Stimulated activated CD4-positive, alpha-beta T cell treated with anti-CD3 and anti-CD28 coated beads, Interleukin-4, amount 100 ng/mL, for 4 hours (primary cell): ENCODE data around the gene KRTAP10-5.

Source experiments
- DNase-seq, 2 experiments: peaks; one replicate each; pipeline ENCODE4 v3.0.0-alpha.2; 2020

KRTAP10-5 gene

GRCh38 chr21:44548381-44548780 is 32.0 kb downstream of the KRTAP10-5 start:
- no peak for DNase-seq

GRCh38 chr21:44547656-44548331 is 32.6 kb downstream of the KRTAP10-5 start:
- DNase-seq, result peak in 1 of 2 experiments; percentile 12

GRCh38 chr21:44544566-44544965 is 35.8 kb downstream of the KRTAP10-5 start:
- DNase-seq, result no peak

GRCh38 chr21:44542716-44543115 is 37.7 kb downstream of the KRTAP10-5 start:
- DNase-seq, result no peak

GRCh38 chr21:44540741-44541288 is 39.6 kb downstream of the KRTAP10-5 start:
- no peak for DNase-seq

GRCh38 chr21:44539991-44540666 is 40.3 kb downstream of the KRTAP10-5 start, which contains the start of gene KRTAP10-1:
Gene KRTAP10-1 (minus strand): TSS chr21:44540195. CDS start chr21:44540150, 45 bp downstream.
- DNase-seq, result no peak

GRCh38 chr21:44539046-44539445 is 41.4 kb downstream of the KRTAP10-5 start:
- DNase-seq, result no peak

- DNase-seq, result no peak
These were observed 42.2 kb downstream of the KRTAP10-5 start for GRCh38 chr21:44537930-44538911.

GRCh38 chr21:44535963-44536362 is 44.4 kb downstream of the KRTAP10-5 start:
- no peak for DNase-seq

GRCh38 chr21:44534688-44535087 is 45.7 kb downstream of the KRTAP10-5 start:
- no peak for DNase-seq

GRCh38 chr21:44533891-44534627 is 46.3 kb downstream of the KRTAP10-5 start:
- no peak for DNase-seq

GRCh38 chr21:44533121-44533890 is 47.1 kb downstream of the KRTAP10-5 start:
- no peak for DNase-seq

- DNase-seq, result no peak
These were observed 47.7 kb downstream of the KRTAP10-5 start for GRCh38 chr21:44532712-44533111.

GRCh38 chr21:44531606-44532564 is 48.5 kb downstream of the KRTAP10-5 start:
- no peak for DNase-seq

GRCh38 chr21:44530903-44531605 is 49.4 kb downstream of the KRTAP10-5 start:
- no peak for DNase-seq

GRCh38 chr21:44530221-44530902 is 50.0 kb downstream of the KRTAP10-5 start:
- no peak for DNase-seq

- DNase-seq, result no peak
These were observed 50.8 kb downstream of the KRTAP10-5 start for GRCh38 chr21:44529503-44530125.
